OCI-LY3 (cell line): ENCODE results near the gene GRM3.

ENCODE experiments used
- EZH2phosphoT487 ChIP-seq: fragments of 200-600 bp; shearing (Covaris generic); IDR thresholded peaks from 2 replicates; pipeline ENCODE4 v1.6.1; 2018; ENCODE audit warnings: antibody characterized with exemption, mixed run types, low read depth
- TF ChIP-seq, protein P1 (sequence below): fragments of 200-600, 300-600 bp; sonication (generic); IDR thresholded peaks from 2 replicates; pipeline ENCODE4 v1.5.1; 2014; ENCODE audit warnings: antibody characterized with exemption, low read length, low read depth

DNA sequence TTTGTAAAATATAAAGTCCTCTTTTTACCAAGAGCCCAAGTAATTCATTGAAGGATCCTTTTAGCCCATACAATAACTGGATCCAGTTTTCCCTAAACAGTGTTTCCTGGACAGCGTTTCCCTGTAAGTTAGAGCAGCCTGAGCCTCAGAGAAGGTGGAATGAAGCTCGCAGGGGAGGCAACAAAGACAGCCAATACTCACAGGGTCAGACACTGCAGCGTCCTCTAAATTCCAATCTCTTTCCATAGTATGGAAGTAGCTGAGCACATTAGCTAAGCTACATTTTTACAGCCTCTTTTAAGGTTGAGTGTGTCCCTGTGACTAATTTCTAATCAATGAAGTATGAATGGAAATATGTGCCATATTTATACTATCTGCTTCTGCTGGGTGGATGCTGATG, 193.5 kb downstream of the GRM3 start:
- TF ChIP-seq, protein P1, sequence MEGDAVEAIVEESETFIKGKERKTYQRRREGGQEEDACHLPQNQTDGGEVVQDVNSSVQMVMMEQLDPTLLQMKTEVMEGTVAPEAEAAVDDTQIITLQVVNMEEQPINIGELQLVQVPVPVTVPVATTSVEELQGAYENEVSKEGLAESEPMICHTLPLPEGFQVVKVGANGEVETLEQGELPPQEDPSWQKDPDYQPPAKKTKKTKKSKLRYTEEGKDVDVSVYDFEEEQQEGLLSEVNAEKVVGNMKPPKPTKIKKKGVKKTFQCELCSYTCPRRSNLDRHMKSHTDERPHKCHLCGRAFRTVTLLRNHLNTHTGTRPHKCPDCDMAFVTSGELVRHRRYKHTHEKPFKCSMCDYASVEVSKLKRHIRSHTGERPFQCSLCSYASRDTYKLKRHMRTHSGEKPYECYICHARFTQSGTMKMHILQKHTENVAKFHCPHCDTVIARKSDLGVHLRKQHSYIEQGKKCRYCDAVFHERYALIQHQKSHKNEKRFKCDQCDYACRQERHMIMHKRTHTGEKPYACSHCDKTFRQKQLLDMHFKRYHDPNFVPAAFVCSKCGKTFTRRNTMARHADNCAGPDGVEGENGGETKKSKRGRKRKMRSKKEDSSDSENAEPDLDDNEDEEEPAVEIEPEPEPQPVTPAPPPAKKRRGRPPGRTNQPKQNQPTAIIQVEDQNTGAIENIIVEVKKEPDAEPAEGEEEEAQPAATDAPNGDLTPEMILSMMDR, result no peak
- no peak for TF ChIP-seq EZH2phosphoT487
